K562 (cell line): ENCODE results near the gene MFAP3L. TPM values are rescaled to one million over a fixed set of nuclear protein-coding genes. Genes with fewer than 3 reads are reported as not detected.

Experiments
- ATF3 ChIP-seq, 2 experiments: fragments of 450-650 bp in 1 of 2; sonication (generic) in 1 of 2; formaldehyde crosslinking in 1 of 2; IDR thresholded peaks in 1 of 2; conservative IDR thresholded peaks in 1 of 2; 2 replicates each; pipeline versions ENCODE4 v1.6.1 to v1.8.1; 2016 to 2023; ENCODE audit warnings: mild to moderate bottlenecking in 2 of 2, moderate library complexity in 2 of 2, inconsistent platforms in 1 of 2, missing genetic modification reagents in 1 of 2
- C11orf30 ChIP-seq: fragments of 450-650 bp; IDR thresholded peaks from 2 replicates; pipeline ENCODE4 v1.6.1; 2016; ENCODE audit warnings: low read depth, mild to moderate bottlenecking
- CBFB ChIP-seq: sonication (generic); formaldehyde crosslinking; IDR thresholded peaks from 2 replicates; pipeline ENCODE4 v1.4.0; 2020; ENCODE audit warnings: mild to moderate bottlenecking, missing genetic modification reagents
- CCNT2 ChIP-seq: IDR thresholded peaks from 2 replicates; pipeline ENCODE4 v1.6.1; 2011; ENCODE audit warnings: borderline replicate concordance, low read depth, mild to moderate bottlenecking, moderate library complexity, mixed read lengths, low read length; ENCODE audit not compliant: insufficient read length; ENCODE audit errors: extremely low read depth
- CEBPG ChIP-seq, 3 experiments: fragments of 200-800 bp in 1 of 3; sonication (Bioruptor generic) in 1 of 3; sonication (generic) in 1 of 3; formaldehyde crosslinking in 1 of 3; IDR thresholded peaks in 2 of 3; conservative IDR thresholded peaks in 1 of 3; 2 replicates each; pipeline versions ENCODE4 v1.6.1 to v1.8.0; 2016 to 2022; ENCODE audit warnings: missing compliant biosample characterization in 2 of 3, missing genetic modification characterization in 2 of 3, mild to moderate bottlenecking in 1 of 3, missing genetic modification reagents in 1 of 3
- COPS2 ChIP-seq: fragments of 450-650 bp; conservative IDR thresholded peaks from 2 replicates; pipeline ENCODE4 v1.6.1; 2016; ENCODE audit warnings: mild to moderate bottlenecking, moderate library complexity
- CREB1 ChIP-seq, 2 experiments: sonication (generic) in 1 of 2; formaldehyde crosslinking in 1 of 2; IDR thresholded peaks; 2 replicates each; pipeline versions ENCODE4 v1.6.1 to v1.8.0; 2012 to 2022; ENCODE audit warnings: inconsistent platforms in 1 of 2, mild to moderate bottlenecking in 1 of 2, missing genetic modification reagents in 1 of 2, moderate library complexity in 1 of 2
- FIP1L1 ChIP-seq: fragments of 200-400 bp; formaldehyde crosslinking; IDR thresholded peaks from 2 replicates; pipeline ENCODE4 v1.6.1; 2018; ENCODE audit warnings: mild to moderate bottlenecking, low read depth, low read length; ENCODE audit not compliant: poor library complexity, severe bottlenecking
- FOSL1 ChIP-seq: fragments of 200-800 bp; sonication (Bioruptor generic); conservative IDR thresholded peaks from 2 replicates; pipeline ENCODE4 v1.6.1; 2016; ENCODE audit warnings: missing genetic modification characterization, missing compliant biosample characterization
- FOXM1 ChIP-seq, 2 experiments: fragments of 450-650 bp in 1 of 2; sonication (generic) in 1 of 2; formaldehyde crosslinking in 1 of 2; IDR thresholded peaks; 2 replicates each; pipeline versions ENCODE4 v1.6.1 to v1.9.0; 2017 to 2022; ENCODE audit warnings: low read depth in 2 of 2, mild to moderate bottlenecking in 2 of 2, missing genetic modification reagents in 1 of 2, moderate library complexity in 1 of 2
- GATA2 ChIP-seq: sonication (generic); formaldehyde crosslinking; IDR thresholded peaks from 2 replicates; pipeline ENCODE4 v1.4.0; 2020; ENCODE audit warnings: mild to moderate bottlenecking, missing genetic modification reagents
- LEF1 ChIP-seq: fragments of 450-650 bp; IDR thresholded peaks from 2 replicates; pipeline ENCODE4 v1.6.1; 2016; ENCODE audit warnings: mild to moderate bottlenecking
- MAFF ChIP-seq: IDR thresholded peaks from 2 replicates; pipeline ENCODE4 v1.6.1; 2012; ENCODE audit warnings: low read length, improper control_type of control experiment
- MAFG ChIP-seq: fragments of 450-650 bp; conservative IDR thresholded peaks from 2 replicates; pipeline ENCODE4 v1.6.1; 2016; ENCODE audit warnings: missing genetic modification characterization, missing compliant biosample characterization
- NR2C2 ChIP-seq, 2 experiments: fragments of 200-800 bp in 1 of 2; sonication (Bioruptor generic) in 1 of 2; sonication (generic) in 1 of 2; formaldehyde crosslinking in 1 of 2; IDR thresholded peaks; 2 replicates each; pipeline versions ENCODE4 v1.6.1 to v1.8.0; 2016 to 2022; ENCODE audit warnings: mild to moderate bottlenecking in 1 of 2, missing compliant biosample characterization in 1 of 2, missing genetic modification characterization in 1 of 2, missing genetic modification reagents in 1 of 2
- PYGO2 ChIP-seq: fragments of 450-650 bp; IDR thresholded peaks from 2 replicates; pipeline ENCODE4 v1.6.1; 2016; ENCODE audit warnings: mild to moderate bottlenecking, missing genetic modification characterization, moderate library complexity, missing compliant biosample characterization
- RCOR1 ChIP-seq, 2 experiments: IDR thresholded peaks; 2 replicates each; pipeline ENCODE4 v1.6.1; 2012; ENCODE audit warnings: low read depth in 2 of 2, low read length in 2 of 2, borderline replicate concordance in 1 of 2, improper control_type of control experiment in 1 of 2
- RFX5 ChIP-seq: IDR thresholded peaks from 2 replicates; pipeline ENCODE4 v1.6.1; 2011; ENCODE audit warnings: low read depth, mild to moderate bottlenecking, improper control_type of control experiment, low read length
- RNF2 ChIP-seq: sonication (generic); IDR thresholded peaks from 2 replicates; pipeline ENCODE4 v1.6.1; 2016
- SMAD4 ChIP-seq: fragments of 250-450 bp; sonication (Bioruptor Pico); conservative IDR thresholded peaks from 2 replicates; pipeline ENCODE4 v1.8.0; 2021; ENCODE audit warnings: inconsistent platforms, mild to moderate bottlenecking, moderate library complexity
- SMARCE1 ChIP-seq: fragments of 450-650 bp; IDR thresholded peaks from 2 replicates; pipeline ENCODE4 v1.7.1; 2016; ENCODE audit warnings: mild to moderate bottlenecking
- TBL1XR1 ChIP-seq, 2 experiments: IDR thresholded peaks; 2 replicates each; pipeline ENCODE4 v1.6.1; 2012; ENCODE audit warnings: improper control_type of control experiment in 2 of 2, low read length in 2 of 2, mild to moderate bottlenecking in 1 of 2
- THRB ChIP-seq: fragments of 450-650 bp; formaldehyde crosslinking; conservative IDR thresholded peaks from 2 replicates; pipeline ENCODE4 v1.4.0; 2022; ENCODE audit warnings: mild to moderate bottlenecking, missing genetic modification characterization
- ZNF316 ChIP-seq: fragments of 450-650 bp; IDR thresholded peaks from 2 replicates; pipeline ENCODE4 v1.6.1; 2016
- ZNF41 ChIP-seq: fragments of 250-450 bp; sonication (Bioruptor Pico); conservative IDR thresholded peaks from 2 replicates; pipeline ENCODE4 v1.4.0; 2020; ENCODE audit warnings: mild to moderate bottlenecking
- ZNF717 ChIP-seq: fragments of 250-450 bp; sonication (Bioruptor Pico); IDR thresholded peaks from 2 replicates; pipeline ENCODE4 v1.5.0; 2021
- ZNF766 ChIP-seq: fragments of 200-800 bp; sonication (Bioruptor generic); conservative IDR thresholded peaks from 2 replicates; pipeline ENCODE4 v1.6.1; 2016; ENCODE audit warnings: missing genetic modification characterization, missing compliant biosample characterization
- polyA plus RNA-seq, 8 experiments: library from polyadenylated mRNA; depleted of rRNA in 4 of 8; stranded (reverse) in 5 of 8; unstranded in 3 of 8; fragments of >200 nt; fragmentation: Nextera tagmentation in 2 of 8; fragmentation: Illumina TruSeq in 1 of 8; extraction: Ambion mirVana in 2 of 8; extraction: Trizol in 1 of 8; gene quantifications; 2 replicates each; pipeline versions ENCODE4 v1.2.1 to v1.2.3, GENCODE V29; 2011 to 2014; ENCODE audit warnings: inconsistent platforms in 1 of 8, missing spikeins in 1 of 8
- total RNA-seq, 7 experiments: library from RNA; depleted of rRNA in 6 of 7; stranded (reverse); fragments of >200 nt in 6 of 7; fragmentation: Illumina TruSeq in 2 of 7; extraction: Trizol in 2 of 7; gene quantifications; 2 replicates each; pipeline versions ENCODE4 v1.2.1 to v1.2.3, GENCODE V29; 2011 to 2021; ENCODE audit warnings: low replicate concordance in 1 of 7

Gene MFAP3L
- total and polyA plus RNA-seq, 9 of the 15 experiments (the other 6 are each of a cell fraction or from before 2014, with no cell fraction given), result 0.06 to 0.25 (median 0.20) TPM; not detected in 3

- TF ChIP-seq THRB (peak; percentile 72; the same call in 1 of the 2 replicates), ZNF766 (CRISPR knock-in tag) (peak; percentile 91; the same call in 1 of the 2 replicates), SMARCE1 (peak; percentile 96), ZNF316 (peak; percentile 92), FOXM1 (IDR thresholded peaks at IDR 0.05; ENCODE audit: low read depth) (peak; percentile 87), FOXM1 (CRISPR knock-in tag; IDR thresholded peaks at IDR 0.05; ENCODE audit: low read depth) (no peak), FOSL1 (tag) (peak; percentile 69), CEBPG (CRISPR knock-in tag; IDR thresholded peaks at IDR 0.05) (peak; percentile 68), CEBPG (tag; conservative IDR thresholded peaks at IDR 0.05 in 1 of 2, IDR thresholded peaks at IDR 0.05 in 1 of 2) (peak; percentile 86), CBFB (CRISPR knock-in tag) (peak; percentile 98), LEF1 (peak; percentile 91), ZNF717 (CRISPR knock-in tag) (no peak), PYGO2 (tag) (0 out of 2 replicates have a peak, but pooled peaks have one; percentile 76), MAFG (tag) (peak; percentile 98), COPS2 (no peak), ZNF41 (CRISPR knock-in tag) (peak; percentile 65; the same call in 1 of the 2 replicates), RNF2 (peak; percentile 92), TBL1XR1 (IDR thresholded peaks at IDR 0.05; ENCODE audit: low read length in 2 of 2) (peak in 1 of 2 experiments; percentile 85; a peak in 2 of 4 replicates), GATA2 (CRISPR knock-in tag) (peak; percentile 61; the same call in 1 of the 2 replicates), MAFF (peak; percentile 88), RCOR1 (IDR thresholded peaks at IDR 0.05; ENCODE audit: borderline replicate concordance in 1 of 2, low read depth in 2 of 2, low read length in 2 of 2) (peak; percentile 34 to 98; a peak in 3 of 4 replicates), SMAD4 (CRISPR knock-in tag) (peak; percentile 89), NR2C2 (CRISPR knock-in tag; IDR thresholded peaks at IDR 0.05) (no peak), NR2C2 (tag; IDR thresholded peaks at IDR 0.05) (peak; percentile 37; the same call in 1 of the 2 replicates), ATF3 (IDR thresholded peaks at IDR 0.05) (peak; percentile 73), ATF3 (CRISPR knock-in tag; conservative IDR thresholded peaks at IDR 0.05) (no peak), FIP1L1 (no peak), RFX5 (no peak), C11orf30 (peak; percentile 87), CREB1 (IDR thresholded peaks at IDR 0.05) (peak; percentile 49; the same call in 1 of the 2 replicates), CREB1 (CRISPR knock-in tag; IDR thresholded peaks at IDR 0.05) (no peak), CCNT2 (peak; percentile 88)
Observed at GRCh38 chr4:170007113-170007512, 19.1 kb downstream of the MFAP3L start (continued).
